NCI-H1417 (cell line): ENCODE data around the gene CTSS.
"Not testable (repeated sequence)": the region's sequence is repeated elsewhere in the genome, so short reads cannot be mapped to it uniquely, and the experiment has no call there.

Experiments used
- DNase-seq, 3 experiments: peaks; one replicate each; lab custom pipeline; 2025; lab: John Stamatoyannopoulos, UW

CTSS gene

GRCh38 chr1:150775276-150775675 is 9.7 kb upstream of the CTSS start:
- DNase-seq = no peak

DNA sequence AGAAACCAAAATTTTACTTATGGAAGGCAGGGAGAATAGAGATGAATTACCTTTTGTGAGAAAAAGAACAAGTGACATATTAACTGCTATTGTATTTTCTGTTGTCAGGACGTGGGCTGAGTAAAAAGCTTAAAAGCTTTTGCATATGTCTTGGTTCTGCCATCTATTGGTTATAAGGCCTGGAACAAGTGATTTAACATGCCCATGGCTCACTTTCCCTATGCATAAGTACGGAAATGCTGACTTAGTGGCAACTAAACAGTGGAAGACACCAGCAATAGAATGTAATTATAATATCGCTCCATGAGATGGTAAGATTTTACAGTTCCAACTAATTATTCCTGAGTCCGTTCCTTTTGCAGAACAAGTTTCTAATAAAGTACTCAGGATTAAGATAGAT is 6.7 kb upstream of the CTSS start:
- no peak for DNase-seq

- not testable (repeated sequence) for DNase-seq
These were observed 2.1 kb upstream of the CTSS start for GRCh38 chr1:150767704-150768103.

DNA sequence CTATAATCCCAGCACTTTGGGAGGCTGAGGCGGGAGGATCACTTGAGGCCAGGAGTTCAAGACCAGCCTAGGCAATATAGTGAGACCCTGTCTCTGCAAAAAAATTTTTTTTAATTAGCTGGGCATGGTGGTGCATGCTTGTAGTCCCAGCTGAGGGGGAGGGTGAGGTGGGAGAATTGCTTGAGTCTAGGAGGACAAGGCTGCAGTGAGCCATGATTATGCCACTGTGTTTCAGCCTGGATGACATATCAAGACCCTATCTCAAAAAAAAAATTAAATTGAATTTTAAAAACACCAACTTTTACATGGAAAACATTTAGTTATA is 361 bp upstream of the CTSS start:
- not testable (repeated sequence) for DNase-seq

DNA sequence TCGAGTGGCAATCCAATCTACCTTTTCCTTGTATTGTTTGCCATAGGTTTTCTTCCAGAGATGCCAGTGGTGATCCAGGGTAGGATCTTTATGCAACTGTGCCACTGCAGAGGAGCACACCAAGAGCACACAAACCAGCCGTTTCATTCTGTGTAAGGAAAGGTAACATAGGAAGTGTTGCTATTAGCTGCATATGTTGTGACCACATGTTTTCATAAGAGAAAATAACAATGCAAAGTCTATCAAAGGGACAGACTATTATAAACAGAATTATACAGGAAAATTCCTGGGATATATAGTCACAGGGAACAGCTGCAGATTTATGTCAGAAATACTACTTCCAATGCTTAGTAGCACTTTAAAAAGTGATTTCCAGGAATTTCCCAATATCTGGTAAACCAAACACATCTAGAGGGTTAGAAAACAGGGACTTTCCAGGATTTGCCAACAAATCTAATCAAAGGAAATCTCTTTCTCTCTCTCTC is 919 bp downstream of the CTSS start:
- no peak for DNase-seq

GRCh38 chr1:150763018-150763417 is 2.6 kb downstream of the CTSS start:
- DNase-seq = no peak

DNA sequence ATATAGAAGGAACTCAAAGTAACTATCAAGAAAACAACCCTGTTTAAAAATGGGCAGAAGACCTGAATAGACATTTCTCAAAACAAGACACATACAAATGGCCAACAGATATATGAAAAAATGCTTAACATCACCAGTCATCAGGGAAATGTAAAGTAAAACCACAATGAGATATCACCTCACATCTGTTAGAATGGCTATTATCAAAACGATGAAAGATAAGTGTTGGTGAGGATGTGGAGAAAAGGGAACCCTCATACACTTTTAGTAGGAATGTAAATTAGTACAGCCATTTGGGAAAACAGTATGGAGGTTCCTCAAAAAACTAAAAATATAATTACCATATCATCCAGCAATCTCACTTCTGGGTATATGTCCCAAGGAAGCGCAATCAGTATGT is 3.0 kb downstream of the CTSS start:
- DNase-seq = no peak

GRCh38 chr1:150761801-150762200 is 3.8 kb downstream of the CTSS start:
- DNase-seq = no peak

- no peak for DNase-seq
These were observed 5.6 kb downstream of the CTSS start for GRCh38 chr1:150760013-150760412.

DNA sequence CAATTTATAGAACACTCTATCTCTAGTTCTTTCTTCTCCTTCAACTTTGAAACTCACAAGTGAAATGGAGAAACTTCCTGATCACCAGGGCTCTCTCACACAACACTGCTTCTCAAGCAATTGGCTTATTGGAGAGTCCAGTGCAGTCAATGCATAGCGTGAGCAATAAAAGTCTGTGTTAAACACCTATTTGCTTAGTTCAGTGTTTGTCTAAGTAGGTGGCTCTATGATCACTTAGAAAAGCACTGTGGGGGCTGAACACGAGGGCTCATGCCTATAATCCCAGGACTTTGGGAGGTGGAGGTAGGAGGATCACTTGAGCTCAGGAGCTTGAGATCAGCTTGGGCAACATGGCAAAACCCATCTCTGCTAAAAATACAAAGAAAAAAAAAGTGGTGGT is 12.2 kb downstream of the CTSS start:
- no peak for DNase-seq

DNA sequence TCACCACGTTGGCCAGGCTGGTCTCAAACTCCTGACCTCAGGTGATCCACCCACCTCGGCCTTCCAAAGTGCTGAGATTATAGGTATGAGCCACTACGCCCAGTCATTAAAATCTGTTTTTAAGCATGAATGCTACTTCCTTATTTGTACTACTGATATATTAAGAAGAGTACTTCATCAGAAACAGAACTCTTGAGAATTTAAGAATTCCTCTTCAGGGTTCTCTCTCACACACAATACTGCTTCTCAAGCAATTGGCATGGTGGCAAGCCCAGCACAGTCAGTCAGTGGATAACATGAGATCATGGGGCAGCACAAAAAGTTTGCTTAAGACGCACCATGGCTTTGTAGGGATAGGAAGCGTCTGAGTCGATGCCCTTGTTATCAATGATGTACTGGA is 14.1 kb downstream of the CTSS start:
- DNase-seq = no peak

DNA sequence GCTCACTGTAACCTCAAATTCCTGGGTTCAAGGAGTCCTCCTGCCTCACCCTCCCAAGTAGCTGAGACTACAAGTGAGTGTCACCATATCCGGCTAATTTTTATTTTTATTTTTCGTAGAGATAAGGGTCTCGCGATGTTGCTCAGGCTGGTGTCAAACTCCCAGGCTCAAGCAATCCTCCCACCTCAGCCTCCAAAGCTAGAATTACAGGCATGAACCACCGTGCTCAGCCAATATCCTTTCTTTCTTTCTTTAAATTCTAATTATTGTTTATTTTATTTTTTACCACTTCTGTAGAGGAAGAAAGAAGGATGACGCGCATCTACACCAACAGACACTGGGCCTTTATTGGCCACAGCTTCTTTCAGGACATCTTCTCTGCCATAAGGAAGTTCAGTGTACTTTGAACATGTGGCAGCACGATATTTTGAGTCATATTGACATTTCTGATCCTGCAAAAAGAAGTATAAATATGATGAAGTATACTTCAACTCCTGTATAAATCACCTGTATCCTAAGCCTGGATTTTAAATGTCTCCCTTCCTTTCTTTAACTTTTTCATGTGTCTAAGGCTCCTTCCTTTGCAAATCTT is 15.8 kb downstream of the CTSS start:
- DNase-seq = no peak

DNA sequence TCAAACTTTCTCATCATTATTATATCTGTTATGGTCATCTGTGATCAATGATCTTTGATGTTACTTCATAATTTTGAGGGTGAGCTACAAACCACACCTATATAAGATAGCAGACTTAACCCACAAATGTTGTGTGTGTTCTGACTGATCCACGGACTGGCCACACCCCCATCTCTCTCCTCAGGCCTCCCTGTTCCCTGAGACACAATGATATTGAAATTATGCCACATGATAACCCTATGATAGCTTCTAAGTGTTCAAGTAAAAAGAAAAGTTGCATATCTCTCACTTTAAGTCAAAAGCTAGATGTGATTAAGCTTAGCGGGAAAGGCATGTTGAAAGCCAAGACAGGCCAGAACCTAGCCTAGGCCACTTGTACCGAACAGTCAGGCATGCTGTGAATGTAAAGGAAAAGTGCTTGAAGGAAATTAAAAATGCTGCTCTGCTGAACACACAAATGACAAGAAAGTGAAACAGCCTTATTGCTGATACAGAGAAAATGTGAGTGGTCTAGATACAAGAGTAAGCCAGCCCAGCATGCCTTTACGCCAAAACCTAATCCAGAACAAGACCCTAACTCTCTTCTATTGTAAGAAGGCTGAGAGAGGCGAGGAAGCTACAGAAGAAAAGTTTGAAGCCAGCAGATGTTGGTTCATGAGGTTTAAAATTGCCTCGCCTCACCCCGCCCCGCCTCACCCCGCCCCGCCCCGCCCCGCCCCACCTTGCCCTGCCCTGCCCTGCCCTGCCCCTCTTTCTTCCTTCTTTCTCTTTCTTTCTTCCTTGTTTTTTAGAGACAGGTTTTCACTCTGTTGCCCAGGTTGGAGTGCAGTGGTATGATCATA is 16.5 kb downstream of the CTSS start:
- DNase-seq = no peak

DNA sequence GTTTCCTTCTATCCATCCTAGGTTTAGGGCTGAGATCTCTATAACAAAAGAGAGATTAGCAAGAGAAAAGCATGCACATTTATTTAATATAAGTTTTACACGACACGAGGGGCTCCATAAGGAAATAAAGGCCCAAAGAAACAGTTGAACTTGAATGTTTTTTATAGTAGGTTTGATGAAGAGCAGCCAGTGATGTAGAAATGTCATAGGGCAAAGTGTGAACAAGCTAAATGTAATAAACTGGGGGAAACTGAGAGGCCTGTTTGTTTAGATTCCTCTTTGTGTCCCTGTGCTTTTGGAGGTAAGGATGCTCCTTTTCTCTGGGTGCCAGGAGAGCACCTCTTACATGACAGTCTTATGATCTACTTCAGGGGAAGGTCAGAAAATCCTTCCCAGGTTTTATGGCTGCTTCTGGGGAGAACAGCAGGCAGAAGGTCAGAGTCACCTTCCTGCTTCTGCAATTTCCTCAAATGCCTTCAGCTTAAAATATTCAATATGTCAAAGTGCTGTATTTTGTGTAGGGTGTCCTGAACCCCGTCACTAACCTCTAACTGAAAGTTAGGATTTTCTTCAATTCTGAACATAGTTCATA is 35.4 kb downstream of the CTSS start:
- DNase-seq = no peak

DNA sequence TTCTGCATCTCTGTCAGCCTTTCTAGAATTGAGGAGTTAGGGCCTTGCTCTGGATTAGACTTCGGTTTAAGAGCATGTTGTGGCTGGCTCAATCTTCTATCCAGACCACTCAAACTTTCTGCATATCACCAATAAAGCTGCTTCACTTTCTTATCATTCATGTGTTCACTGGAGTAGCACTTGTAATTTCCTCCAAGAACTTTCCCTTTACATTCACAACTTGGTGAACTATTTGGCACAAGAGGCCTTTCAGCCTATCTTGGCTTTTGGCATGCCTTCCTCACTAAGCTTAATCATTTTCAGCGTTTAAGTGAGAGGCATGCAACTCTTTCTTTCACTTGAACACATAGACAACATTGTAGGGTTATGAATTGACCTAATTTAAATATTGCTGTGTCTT is 41.2 kb downstream of the CTSS start:
- DNase-seq = no peak

GRCh38 chr1:150720703-150721102 is 44.9 kb downstream of the CTSS start, which contains the start of gene HORMAD1:
HORMAD1 (minus strand) TSS chr1:150720895; CDS start chr1:150719505, 1,390 bp downstream.
- no peak for DNase-seq

DNA sequence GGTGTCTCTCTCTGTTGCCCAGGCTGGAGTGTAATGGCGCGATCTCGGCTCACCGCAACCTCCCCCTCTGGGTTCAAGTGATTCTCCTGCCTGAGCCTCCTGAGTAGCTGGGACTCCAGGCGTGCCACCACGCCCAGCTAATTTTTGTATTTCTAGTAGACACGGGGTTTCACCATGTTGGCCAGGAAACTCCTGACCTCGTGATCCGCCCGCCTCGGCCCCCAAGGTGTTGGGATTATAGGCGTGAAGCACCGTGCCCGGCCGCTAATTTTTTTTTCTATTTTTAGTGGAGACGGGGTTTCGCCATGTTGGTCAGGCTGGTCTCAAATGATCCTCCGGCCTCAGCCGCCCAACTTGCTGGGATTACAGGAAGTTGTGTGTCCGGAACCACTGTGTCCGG is 45.5 kb downstream of the CTSS start:
- DNase-seq = no peak

GRCh38 chr1:150718225-150718891 is 47.2 kb downstream of the CTSS start:
- DNase-seq = no peak

DNA sequence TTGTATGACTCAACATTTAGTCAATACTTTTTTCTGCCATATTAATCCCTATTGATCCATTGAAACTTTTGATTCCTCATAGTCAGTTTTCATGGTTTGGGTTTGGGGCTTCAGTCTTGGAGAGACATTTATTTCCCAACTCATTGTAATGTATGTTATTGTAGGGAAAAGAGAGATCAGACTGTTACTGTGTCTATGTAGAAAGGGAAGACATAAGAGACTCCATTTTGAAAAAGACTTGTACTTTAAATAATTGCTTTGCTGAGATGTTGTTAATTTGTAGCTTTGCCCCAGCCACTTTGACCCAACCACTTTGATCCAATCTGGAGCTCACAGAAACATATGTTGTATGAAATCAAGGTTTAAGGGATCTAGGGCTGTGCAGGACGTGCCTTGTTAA is 56.5 kb downstream of the CTSS start:
- DNase-seq = not testable (repeated sequence)

DNA sequence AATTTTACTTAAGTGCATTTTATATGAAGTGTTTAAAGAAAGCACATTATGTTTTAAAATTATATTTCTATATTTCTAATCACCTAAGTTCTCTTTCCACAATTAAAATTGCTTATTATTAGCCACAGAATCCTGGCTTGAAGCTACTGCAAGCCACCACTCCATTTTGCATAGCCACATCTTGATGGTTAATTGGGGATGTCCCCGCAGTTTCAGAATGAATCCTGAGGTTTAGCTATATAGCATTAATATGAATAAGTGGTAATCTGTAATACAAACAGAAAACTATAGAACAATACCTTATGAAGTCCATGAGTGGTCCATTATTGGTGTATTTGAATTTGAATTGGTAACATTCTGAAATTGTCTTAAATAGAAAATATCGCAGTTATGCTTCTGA is 57.0 kb downstream of the CTSS start:
- no peak for DNase-seq

DNA sequence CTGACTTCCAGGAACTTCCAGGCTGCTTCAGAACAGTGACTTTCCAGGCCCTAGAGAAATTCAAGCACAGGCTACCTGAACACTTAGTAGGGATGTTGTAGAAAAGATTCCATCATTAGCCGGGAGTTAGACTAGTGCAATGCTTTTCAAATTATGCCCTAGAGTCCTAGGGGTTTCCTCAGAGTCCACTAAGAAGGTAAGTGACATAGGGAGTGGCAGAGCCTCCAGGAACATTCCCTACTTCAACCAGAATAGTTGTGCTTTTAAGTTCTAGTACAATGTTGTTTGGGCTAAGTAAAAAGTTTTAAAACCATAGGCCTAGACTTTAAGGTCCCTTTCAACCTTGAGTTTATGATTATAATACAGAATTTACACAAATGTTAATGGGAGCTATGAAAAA is 59.5 kb downstream of the CTSS start:
- DNase-seq = no peak

- DNase-seq = peak in 1 of 3 experiments; percentile 27
These were observed 62.2 kb downstream of the CTSS start for GRCh38 chr1:150703427-150703826.
